ENCODE results near the gene STAP2. TPM values are rescaled to one million over a fixed set of nuclear protein-coding genes. Genes with fewer than 3 reads are reported as not detected.
"Not testable (repeated sequence)": the region's sequence is repeated elsewhere in the genome, so short reads cannot be mapped to it uniquely, and the experiment has no call there.

STAP2 gene
- total and polyA plus RNA-seq, 4 donors, result 24.4 to 32.6 (median 27.3) TPM

DNA sequence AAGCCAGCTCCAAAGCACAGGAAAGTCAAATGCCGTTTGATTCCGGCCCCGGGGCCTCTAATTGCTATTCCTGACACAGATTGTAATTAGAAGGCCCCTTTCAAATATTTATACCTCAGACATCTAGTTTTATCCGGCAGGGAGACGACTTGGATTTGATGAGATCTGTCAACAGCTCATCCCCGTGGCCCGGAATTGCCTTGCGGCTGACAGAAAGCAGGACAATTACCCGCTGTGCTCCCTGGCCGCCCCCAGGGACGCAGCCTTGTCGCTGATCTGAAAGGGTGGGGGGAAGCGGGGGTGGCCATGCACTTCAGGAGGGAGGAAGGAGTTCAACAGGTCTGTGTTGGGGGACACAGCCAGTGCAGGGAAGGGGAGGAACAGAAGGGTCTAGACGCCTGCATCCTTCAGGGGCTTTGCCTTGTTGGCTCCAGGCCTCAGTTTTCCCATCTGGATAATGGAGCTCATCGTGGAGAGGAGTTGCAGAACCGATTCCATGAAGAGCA, 61.4 kb downstream of the STAP2 start:
- Histone ChIP-seq H3K27me3 (ENCODE audit: control insufficient read depth in 3 of 3, insufficient read depth in 3 of 3, low read length in 2 of 3) (peaks cover 10 to 24% (median 19%) of the 10 kb centered on the region in 3 donors), H3K4me1 (ENCODE audit: control insufficient read depth in 5 of 5, insufficient read depth in 5 of 5, low read length in 5 of 5) (peaks cover 0 to 7% (median 3%) of the 10 kb centered on the region in 5 donors), H3K9me3 (ENCODE audit: control insufficient read depth in 4 of 4, insufficient read depth in 3 of 4, low read length in 3 of 4) (peaks cover 0 to 1% (median 0%) of the 10 kb centered on the region in 4 donors), H3K36me3 (ENCODE audit: control insufficient read depth in 4 of 4, insufficient read depth in 4 of 4, low read length in 4 of 4) (peaks cover 0 to 2% (median 0%) of the 10 kb centered on the region in 4 donors), H3K4me3 (no peak overlapping the region), H3K9ac (ENCODE audit: insufficient read depth in 1 of 2, low read length in 2 of 2) (no peak overlapping the region), H3K27ac (ENCODE audit: low read depth in 1 of 2, low read length in 1 of 2) (no peak overlapping the region)
- TF ChIP-seq, protein P1, sequence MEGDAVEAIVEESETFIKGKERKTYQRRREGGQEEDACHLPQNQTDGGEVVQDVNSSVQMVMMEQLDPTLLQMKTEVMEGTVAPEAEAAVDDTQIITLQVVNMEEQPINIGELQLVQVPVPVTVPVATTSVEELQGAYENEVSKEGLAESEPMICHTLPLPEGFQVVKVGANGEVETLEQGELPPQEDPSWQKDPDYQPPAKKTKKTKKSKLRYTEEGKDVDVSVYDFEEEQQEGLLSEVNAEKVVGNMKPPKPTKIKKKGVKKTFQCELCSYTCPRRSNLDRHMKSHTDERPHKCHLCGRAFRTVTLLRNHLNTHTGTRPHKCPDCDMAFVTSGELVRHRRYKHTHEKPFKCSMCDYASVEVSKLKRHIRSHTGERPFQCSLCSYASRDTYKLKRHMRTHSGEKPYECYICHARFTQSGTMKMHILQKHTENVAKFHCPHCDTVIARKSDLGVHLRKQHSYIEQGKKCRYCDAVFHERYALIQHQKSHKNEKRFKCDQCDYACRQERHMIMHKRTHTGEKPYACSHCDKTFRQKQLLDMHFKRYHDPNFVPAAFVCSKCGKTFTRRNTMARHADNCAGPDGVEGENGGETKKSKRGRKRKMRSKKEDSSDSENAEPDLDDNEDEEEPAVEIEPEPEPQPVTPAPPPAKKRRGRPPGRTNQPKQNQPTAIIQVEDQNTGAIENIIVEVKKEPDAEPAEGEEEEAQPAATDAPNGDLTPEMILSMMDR (IDR thresholded peaks at IDR 0.05; ENCODE audit: control extremely low read depth, extremely low read depth), result no peak
- DNase-seq (no peak), ATAC-seq (ENCODE audit: insufficient read depth, low FRiP score) (no peak)
- 41 to 59% methylated on average over 16 of the region's 16 CpGs for WGBS, 2 donors

GRCh38 chr19:4274321-4274686, 64.3 kb downstream of the STAP2 start:
- H3K4me1 ChIP-seq (ENCODE audit: control insufficient read depth in 5 of 5, insufficient read depth in 5 of 5, low read length in 5 of 5); H3K27me3 ChIP-seq (ENCODE audit: control insufficient read depth in 3 of 3, insufficient read depth in 3 of 3, low read length in 2 of 3); H3K9ac ChIP-seq (ENCODE audit: insufficient read depth in 1 of 2, low read length in 2 of 2); H3K4me3 ChIP-seq; H3K27ac ChIP-seq (ENCODE audit: low read depth in 1 of 2, low read length in 1 of 2); H3K9me3 ChIP-seq (ENCODE audit: control insufficient read depth in 4 of 4, insufficient read depth in 3 of 4, low read length in 3 of 4); ATAC-seq (ENCODE audit: insufficient read depth, low FRiP score); DNase-seq: not testable (repeated sequence)
- H3K36me3 ChIP-seq (ENCODE audit: control insufficient read depth in 4 of 4, insufficient read depth in 4 of 4, low read length in 4 of 4), result peaks cover 0 to 12% (median 0%) of the 10 kb centered on the region in 4 donors
- WGBS, 2 donors, result 89 to 90% methylated on average over 6 of the region's 6 CpGs

Other genes starting within 250 kb of the STAP2 start
- gene MAP2K2, start 214.7 kb downstream of the STAP2 start, total RNA-seq, result 100 to 1,000 TPM in 1 of 2 donors, 10 to 100 TPM in 1; 63.6 to 146 TPM
- 100 to 1,000 TPM; 120 to 181 TPM for gene MAP2K2, start 214.7 kb downstream of the STAP2 start, polyA plus RNA-seq
- not detected for gene CREB3L3, start 185.2 kb downstream of the STAP2 start, total RNA-seq
- under 1 TPM in 1 of 2 donors, not detected in 1; 0.03 TPM for gene CREB3L3, start 185.2 kb downstream of the STAP2 start, polyA plus RNA-seq
- 10 to 100 TPM; 10.2 to 29.3 TPM for gene SIRT6, start 156.3 kb downstream of the STAP2 start, total RNA-seq
- 10 to 100 TPM; 29.1 to 36.5 TPM for gene SIRT6, start 156.3 kb downstream of the STAP2 start, polyA plus RNA-seq
- 1 to 10 TPM; 1.1 to 1.5 TPM for gene ANKRD24, start 156.1 kb downstream of the STAP2 start, total RNA-seq
- 1 to 10 TPM in 1 of 2 donors, under 1 TPM in 1; 0.68 to 2.4 TPM for gene ANKRD24, start 156.1 kb downstream of the STAP2 start, polyA plus RNA-seq
- 1 to 10 TPM; 4.1 to 5.9 TPM for gene EBI3, start 109.3 kb downstream of the STAP2 start, total RNA-seq
- gene EBI3, start 109.3 kb downstream of the STAP2 start, polyA plus RNA-seq, result 10 to 100 TPM in 1 of 2 donors, 1 to 10 TPM in 1; 6.9 to 92.7 TPM
- gene YJU2, start 91.7 kb downstream of the STAP2 start, total RNA-seq, result 10 to 100 TPM; 11.2 to 24.1 TPM
- gene YJU2, start 91.7 kb downstream of the STAP2 start, polyA plus RNA-seq, result 10 to 100 TPM; 28.9 to 44.2 TPM
- not detected for gene SHD, start 59.6 kb downstream of the STAP2 start, total RNA-seq
- gene SHD, start 59.6 kb downstream of the STAP2 start, polyA plus RNA-seq, result not detected
- gene TMIGD2, start 36.4 kb downstream of the STAP2 start, total RNA-seq, result 1 to 10 TPM in 1 of 2 donors, under 1 TPM in 1; 0.34 to 1.7 TPM
- gene TMIGD2, start 36.4 kb downstream of the STAP2 start, polyA plus RNA-seq, result 1 to 10 TPM in 1 of 2 donors, under 1 TPM in 1; 0.53 to 1.6 TPM
- gene FSD1, start 34.2 kb downstream of the STAP2 start, total RNA-seq, result 1 to 10 TPM in 1 of 2 donors, under 1 TPM in 1; 0.34 to 1.1 TPM
- gene FSD1, start 34.2 kb downstream of the STAP2 start, polyA plus RNA-seq, result under 1 TPM; 0.31 to 0.63 TPM
- 10 to 100 TPM in 1 of 2 donors, 1 to 10 TPM in 1; 9.1 to 30.5 TPM for gene MPND, start 4.7 kb upstream of the STAP2 start, total RNA-seq
- 10 to 100 TPM; 18.7 to 32.3 TPM for gene MPND, start 4.7 kb upstream of the STAP2 start, polyA plus RNA-seq
- 10 to 100 TPM; 30.6 to 68.6 TPM for gene SH3GL1, start 61.7 kb upstream of the STAP2 start, total RNA-seq
- gene SH3GL1, start 61.7 kb upstream of the STAP2 start, polyA plus RNA-seq, result 10 to 100 TPM; 53.1 to 65.4 TPM
- gene CHAF1A, start 63.8 kb upstream of the STAP2 start, total RNA-seq, result 10 to 100 TPM in 1 of 2 donors, 1 to 10 TPM in 1; 10.0 to 16.7 TPM
- gene CHAF1A, start 63.8 kb upstream of the STAP2 start, polyA plus RNA-seq, result 1 to 10 TPM; 6.8 to 7.4 TPM
- 100 to 1,000 TPM in 1 of 2 donors, 10 to 100 TPM in 1; 74.4 to 113 TPM for gene UBXN6, start 119.0 kb upstream of the STAP2 start, total RNA-seq
- 100 to 1,000 TPM in 1 of 2 donors, 10 to 100 TPM in 1; 83.6 to 128 TPM for gene UBXN6, start 119.0 kb upstream of the STAP2 start, polyA plus RNA-seq
- gene HDGFL2, start 133.5 kb upstream of the STAP2 start, total RNA-seq, result 10 to 100 TPM; 36.5 to 36.9 TPM
- 10 to 100 TPM; 40.6 to 47.0 TPM for gene HDGFL2, start 133.5 kb upstream of the STAP2 start, polyA plus RNA-seq
- 1 to 10 TPM in 1 of 2 donors, under 1 TPM in 1; 0.85 to 5.0 TPM for gene PLIN4, start 179.7 kb upstream of the STAP2 start, total RNA-seq
- 1 to 10 TPM; 3.7 to 3.9 TPM for gene PLIN4, start 179.7 kb upstream of the STAP2 start, polyA plus RNA-seq
- gene PLIN5, start 196.4 kb upstream of the STAP2 start, total RNA-seq, result 10 to 100 TPM in 1 of 2 donors, 1 to 10 TPM in 1; 7.5 to 37.3 TPM
- 10 to 100 TPM; 15.5 to 33.5 TPM for gene PLIN5, start 196.4 kb upstream of the STAP2 start, polyA plus RNA-seq
- 10 to 100 TPM; 14.4 to 15.7 TPM for gene LRG1, start 201.2 kb upstream of the STAP2 start, total RNA-seq
- gene LRG1, start 201.2 kb upstream of the STAP2 start, polyA plus RNA-seq, result 10 to 100 TPM; 15.4 to 56.7 TPM
- gene SEMA6B, start 220.9 kb upstream of the STAP2 start, total RNA-seq, result 10 to 100 TPM in 1 of 2 donors, 1 to 10 TPM in 1; 3.2 to 22.8 TPM
- gene SEMA6B, start 220.9 kb upstream of the STAP2 start, polyA plus RNA-seq, result 10 to 100 TPM; 17.3 to 38.5 TPM

Data from lung (tissue), 12 donors.